ENCODE data around the gene RWDD1.
"Not testable (repeated sequence)": the region's sequence is repeated elsewhere in the genome, so short reads cannot be mapped to it uniquely, and the experiment has no call there.

RWDD1 gene

GRCh38 chr6:116604868-116605267 is 33.6 kb downstream of the RWDD1 start:
- DNase-seq (ENCODE audit: low read depth in 3 of 3, low spot score in 1 of 3), result not testable (repeated sequence)

DNA sequence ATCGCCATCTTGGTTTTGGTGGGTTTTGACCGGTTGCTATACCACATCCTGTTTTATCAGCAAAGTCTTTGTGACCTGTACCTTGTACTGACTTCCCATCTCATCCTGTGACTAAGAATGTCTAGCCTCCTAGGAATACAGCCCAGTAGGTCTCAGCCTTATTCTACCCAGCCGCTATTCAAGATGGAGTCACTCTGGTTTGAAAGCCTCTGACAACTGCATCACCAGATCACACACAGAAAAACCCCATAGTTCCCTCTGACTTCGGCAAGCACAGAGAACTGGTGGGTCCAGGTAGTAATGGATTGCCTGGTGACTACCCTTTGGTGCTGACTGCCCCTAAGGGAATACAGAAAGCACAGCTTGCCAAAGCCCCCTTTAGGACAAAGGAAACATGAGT is 34.6 kb downstream of the RWDD1 start:
- no peak for DNase-seq (ENCODE audit: low read depth in 3 of 3, low spot score in 1 of 3)

- no peak for DNase-seq (ENCODE audit: low read depth in 3 of 3, low spot score in 1 of 3)
Observed at GRCh38 chr6:116611056-116611455, 39.8 kb downstream of the RWDD1 start.

GRCh38 chr6:116615937-116616736 is 44.8 kb downstream of the RWDD1 start, which contains the start of gene RSPH4A:
RSPH4A (plus strand) TSS chr6:116616479; CDS start chr6:116616624, 145 bp downstream.
- peak in 2 of 3 donors; percentile 22 to 31 for DNase-seq (ENCODE audit: low read depth in 3 of 3, low spot score in 1 of 3)

- DNase-seq (ENCODE audit: low read depth in 3 of 3, low spot score in 1 of 3), result no peak
Observed at GRCh38 chr6:116616737-116617053, 45.4 kb downstream of the RWDD1 start.

DNA sequence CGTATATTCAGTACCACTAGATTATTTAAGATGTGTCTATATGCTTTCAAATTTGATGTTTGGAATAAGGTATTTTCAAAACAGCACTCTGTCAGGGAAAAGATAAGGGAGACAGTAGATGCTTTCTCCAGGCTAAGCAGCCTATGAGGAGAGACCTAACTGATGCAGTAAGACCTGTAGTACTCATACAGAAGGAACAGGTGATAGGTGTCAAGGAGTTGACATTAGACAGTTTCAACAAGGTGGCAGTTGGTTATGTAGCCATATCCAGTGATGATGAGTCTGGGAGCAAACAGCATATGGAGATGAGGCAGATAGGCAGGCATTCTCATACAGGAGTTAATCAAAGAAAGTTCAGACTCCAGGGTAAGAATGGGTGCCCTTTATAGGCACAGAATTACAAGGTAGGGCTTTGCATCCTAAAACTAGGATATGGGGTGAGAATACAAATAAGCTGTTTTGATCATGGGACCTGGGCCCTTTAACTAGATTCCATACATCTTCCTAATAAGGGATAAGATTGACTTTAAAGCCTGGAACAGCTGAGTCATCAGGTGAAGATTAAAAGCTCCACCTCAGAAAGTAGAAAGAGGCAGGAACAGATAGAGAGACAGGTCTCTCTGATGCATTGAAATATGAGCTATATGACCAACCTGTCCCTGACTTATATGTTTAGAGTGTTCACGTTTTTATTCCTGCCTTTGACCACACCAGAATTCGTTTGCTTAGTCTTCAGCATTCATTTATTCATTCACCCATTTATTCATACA is 52.9 kb downstream of the RWDD1 start:
- DNase-seq (ENCODE audit: low read depth in 3 of 3, low spot score in 1 of 3), result no peak

DNA sequence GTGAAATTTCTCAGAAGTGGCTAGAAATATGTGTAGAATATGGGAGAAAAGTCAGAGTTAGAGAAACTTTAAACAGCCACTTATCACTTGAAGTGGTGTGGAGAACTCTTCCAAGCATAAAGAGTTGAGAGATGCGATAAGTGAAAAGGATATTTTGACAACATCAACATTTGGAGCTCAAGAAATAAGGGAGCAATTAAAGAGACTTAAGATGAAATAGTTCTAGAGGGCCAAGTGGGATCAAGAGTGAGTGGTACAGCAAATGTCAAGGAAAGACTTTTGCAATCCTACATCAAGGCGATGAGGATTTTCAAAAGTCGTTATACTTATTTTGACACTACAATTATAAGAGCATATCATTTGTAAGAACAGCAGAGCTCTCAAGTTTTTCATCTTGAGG is 54.6 kb downstream of the RWDD1 start:
- no peak for DNase-seq (ENCODE audit: low read depth in 3 of 3, low spot score in 1 of 3)

GRCh38 chr6:116629563-116629981 is 58.3 kb downstream of the RWDD1 start:
- DNase-seq (ENCODE audit: low read depth in 3 of 3, low spot score in 1 of 3), result no peak

DNA sequence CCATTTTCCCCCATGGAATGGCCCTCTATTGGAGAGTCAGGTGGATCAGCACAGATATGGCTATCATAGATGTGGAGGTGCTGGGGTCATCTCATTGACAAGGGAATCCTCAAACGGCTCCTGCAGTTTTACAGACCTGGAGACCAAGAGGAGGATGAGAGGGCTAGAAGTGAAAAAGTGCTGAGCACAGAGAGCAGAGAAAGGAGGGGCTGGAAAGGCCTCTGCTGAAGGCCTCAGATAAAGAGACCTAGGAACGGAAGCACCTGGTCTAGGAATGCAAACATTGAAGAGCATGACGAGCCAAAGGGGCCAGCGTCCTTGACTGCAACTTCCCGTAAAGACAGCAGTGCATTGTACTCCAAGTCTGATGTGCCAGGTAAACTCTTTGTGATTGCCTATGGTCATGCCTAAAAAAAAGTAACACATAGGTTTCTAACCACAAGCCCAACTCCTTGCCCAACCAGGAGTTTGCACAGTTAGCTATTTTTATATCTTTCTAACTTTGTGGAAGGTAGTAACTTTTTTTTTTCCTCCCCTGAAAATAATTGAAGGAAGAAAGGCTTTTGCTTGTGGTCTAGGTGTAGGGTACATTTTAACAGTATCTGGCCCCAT is 60.2 kb downstream of the RWDD1 start:
- no peak for DNase-seq (ENCODE audit: low read depth in 3 of 3, low spot score in 1 of 3)

- no peak for DNase-seq (ENCODE audit: low read depth in 3 of 3, low spot score in 1 of 3)
Observed at GRCh38 chr6:116633685-116634084, 62.4 kb downstream of the RWDD1 start.

Measured in stimulated activated CD4-positive, alpha-beta T cell treated with anti-CD3 and anti-CD28 coated beads, TNF-alpha, amount 100 ng/mL, for 1 hour (primary cell).